HEK293 (cell line): Measurements from ENCODE around the gene PRCP.

ENCODE experiments used
- CTCF ChIA-PET: fragments of 350-600 bp; formaldehyde crosslinking; extraction: SDS; loops from one replicate; lab custom pipeline; 2021; ENCODE audit warnings: antibody characterized with exemption; lab: Yijun Ruan, JAX
- POLR2A ChIA-PET: fragments of 300-600 bp; formaldehyde crosslinking; extraction: SDS; loops from one replicate; lab custom pipeline; 2020; ENCODE audit warnings: antibody characterized with exemption, inconsistent platforms; lab: Yijun Ruan, JAX
- H3K27ac ChIP-seq: fragments of 200-500 bp; sonication (Bioruptor generic); 2 replicates; pipeline ENCODE4 v1.5.1; 2014; ENCODE audit warnings: low read depth, low read length, control low read depth, inconsistent platforms; ENCODE audit errors: extremely low read depth
- H3K36me3 ChIP-seq, 2 experiments: fragments of 200-500 bp in 1 of 2; sonication (Bioruptor generic) in 1 of 2; 1 replicate in 1 of 2; 2 replicates in 1 of 2; pipeline ENCODE4 v1.5.1; 2014 to 2017; ENCODE audit warnings: inconsistent platforms in 2 of 2, low read length in 2 of 2; ENCODE audit not compliant: control insufficient read depth in 2 of 2, insufficient read depth in 1 of 2
- H3K4me1 ChIP-seq: fragments of 200-500 bp; sonication (Bioruptor generic); 2 replicates; pipeline ENCODE4 v1.5.1; 2014; ENCODE audit warnings: mild to moderate bottlenecking, low read length, inconsistent platforms; ENCODE audit not compliant: control insufficient read depth, insufficient read depth
- H3K4me3 ChIP-seq: 2 replicates; pipeline ENCODE4 v1.5.1; 2011; ENCODE audit warnings: low read depth, mild to moderate bottlenecking, control low read depth, low read length, moderate library complexity
- H3K9me3 ChIP-seq: fragments of 200-500 bp; sonication (Bioruptor generic); 2 replicates; pipeline ENCODE4 v1.5.1; 2014; ENCODE audit warnings: low read depth, low read length, inconsistent platforms; ENCODE audit not compliant: control insufficient read depth, insufficient read depth
- GLIS1 ChIP-seq: fragments of 450-650 bp; formaldehyde crosslinking; IDR thresholded peaks from 2 replicates; pipeline ENCODE4 v1.5.1; 2016; ENCODE audit warnings: missing biosample characterization, missing genetic modification characterization
- KLF10 ChIP-seq: fragments of 450-650 bp; IDR thresholded peaks from 2 replicates; pipeline ENCODE4 v1.5.1; 2018; ENCODE audit warnings: missing biosample characterization, mild to moderate bottlenecking, missing genetic modification characterization
- MZF1 ChIP-seq: fragments of 450-650 bp; formaldehyde crosslinking; IDR thresholded peaks from 2 replicates; pipeline ENCODE4 v1.5.1; 2017; ENCODE audit warnings: missing biosample characterization, missing genetic modification characterization, borderline replicate concordance
- SP7 ChIP-seq: fragments of 450-650 bp; formaldehyde crosslinking; IDR thresholded peaks from 2 replicates; pipeline ENCODE4 v1.5.1; 2016; ENCODE audit warnings: missing biosample characterization, missing genetic modification characterization
- ZBTB1 ChIP-seq: fragments of 450-650 bp; formaldehyde crosslinking; IDR thresholded peaks from 2 replicates; pipeline ENCODE4 v1.5.1; 2016; ENCODE audit warnings: missing biosample characterization, missing genetic modification characterization
- ZIC2 ChIP-seq: fragments of 450-650 bp; formaldehyde crosslinking; IDR thresholded peaks from 2 replicates; pipeline ENCODE4 v1.5.1; 2016; ENCODE audit warnings: missing biosample characterization, missing genetic modification characterization
- ZNF24 ChIP-seq: fragments of 450-650 bp; formaldehyde crosslinking; IDR thresholded peaks from 2 replicates; pipeline ENCODE4 v1.5.1; 2016; ENCODE audit warnings: missing biosample characterization, missing genetic modification characterization
- ZNF473 ChIP-seq: fragments of 450-650 bp; formaldehyde crosslinking; IDR thresholded peaks from 2 replicates; pipeline ENCODE4 v1.5.1; 2017; ENCODE audit warnings: missing biosample characterization, missing genetic modification characterization
- ZNF585B ChIP-seq: fragments of 450-650 bp; formaldehyde crosslinking; IDR thresholded peaks from 2 replicates; pipeline ENCODE4 v1.5.1; 2016; ENCODE audit warnings: missing biosample characterization, missing genetic modification characterization
- ZNF645 ChIP-seq: fragments of 450-650 bp; formaldehyde crosslinking; IDR thresholded peaks from 2 replicates; pipeline ENCODE4; 2016; ENCODE audit warnings: missing biosample characterization, missing genetic modification characterization
- ZNF654 ChIP-seq: fragments of 450-650 bp; formaldehyde crosslinking; IDR thresholded peaks from 2 replicates; pipeline ENCODE4 v1.5.1; 2016; ENCODE audit warnings: low read depth, missing biosample characterization, missing genetic modification characterization
- ZNF677 ChIP-seq: fragments of 450-650 bp; IDR thresholded peaks from 2 replicates; pipeline ENCODE4 v1.5.0; 2018; ENCODE audit warnings: missing biosample characterization, mild to moderate bottlenecking, missing genetic modification characterization, moderate library complexity
- ZNF768 ChIP-seq: fragments of 450-650 bp; formaldehyde crosslinking; IDR thresholded peaks from 2 replicates; pipeline ENCODE4 v1.5.1; 2018; ENCODE audit warnings: missing biosample characterization, mild to moderate bottlenecking, missing genetic modification characterization
- ZNF776 ChIP-seq: fragments of 450-650 bp; formaldehyde crosslinking; IDR thresholded peaks from 2 replicates; pipeline ENCODE4 v1.5.0; 2017; ENCODE audit warnings: missing biosample characterization, missing genetic modification characterization, borderline replicate concordance
- ZNF777 ChIP-seq: fragments of 450-650 bp; formaldehyde crosslinking; IDR thresholded peaks from 2 replicates; pipeline ENCODE4 v1.5.1; 2017; ENCODE audit warnings: missing biosample characterization, missing genetic modification characterization, borderline replicate concordance

PRCP gene

GRCh38 chr11:82930734-82931133, 30.5 kb upstream of the PRCP start:
- no peaks in the 10 kb centered on the region for H3K9me3 ChIP-seq
- no peak overlapping the region for H3K4me3 ChIP-seq
- ChIA-PET POLR2A (no interaction called here), CTCF (interaction anchor here (0.6 to 1.1 kb wide), 4 partner anchors 63 to 897 kb away, joined by 3 to 6 read pairs (median 3); no protein-coding TSS in a partner anchor)
- peaks cover 4 to 45% of the 10 kb centered on the region in 2 experiments; a peak in 2 of 3 replicates for H3K36me3 ChIP-seq
- no peaks in the 10 kb centered on the region for H3K4me1 ChIP-seq
- TF ChIP-seq GLIS1 (tag by site-specific recombination) (no peak), ZNF473 (no peak), ZNF776 (tag by site-specific recombination) (no peak), ZNF768 (tag by site-specific recombination) (no peak), MZF1 (tag by site-specific recombination) (no peak), ZNF24 (tag by site-specific recombination) (no peak), ZBTB1 (tag by site-specific recombination) (no peak)
- TF ChIP-seq, all 188 proteins: peak for 0
- no peak overlapping the region for H3K27ac ChIP-seq

DNA sequence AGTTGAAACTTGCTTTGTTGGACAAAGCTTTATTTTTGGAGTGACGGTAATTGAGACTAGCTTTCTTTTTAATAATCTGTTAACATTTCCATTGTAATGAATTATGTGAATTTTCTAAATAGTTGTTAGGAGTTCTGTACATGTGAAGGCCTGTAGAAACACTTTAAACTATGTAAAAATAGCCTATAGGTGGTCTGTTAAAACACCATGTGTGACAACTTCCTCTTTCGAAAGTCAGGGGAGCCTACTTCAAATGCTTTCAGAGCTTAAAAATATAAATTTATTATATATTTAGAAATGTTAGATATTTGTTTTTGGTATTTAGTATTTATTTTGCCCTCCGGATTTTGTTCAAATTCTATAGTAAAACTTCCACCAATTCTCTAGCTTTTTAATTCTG, 30.0 kb upstream of the PRCP start:
- no peak overlapping the region for H3K27ac ChIP-seq
- H3K4me1 ChIP-seq = no peaks in the 10 kb centered on the region
- TF ChIP-seq ZIC2 (tag by site-specific recombination) (no peak), ZNF777 (tag by site-specific recombination) (no peak)
- POLR2A ChIA-PET = no interaction called here
- CTCF ChIA-PET = interaction anchor here (0.9 to 1.2 kb wide), 4 partner anchors 63 to 154 kb away, joined by 3 to 6 read pairs (median 4); no protein-coding TSS in a partner anchor
- H3K9me3 ChIP-seq = no peaks in the 10 kb centered on the region
- H3K4me3 ChIP-seq = no peak overlapping the region
- H3K36me3 ChIP-seq = peaks cover 4 to 44% of the 10 kb centered on the region in 2 experiments; a peak in 2 of 3 replicates

DNA sequence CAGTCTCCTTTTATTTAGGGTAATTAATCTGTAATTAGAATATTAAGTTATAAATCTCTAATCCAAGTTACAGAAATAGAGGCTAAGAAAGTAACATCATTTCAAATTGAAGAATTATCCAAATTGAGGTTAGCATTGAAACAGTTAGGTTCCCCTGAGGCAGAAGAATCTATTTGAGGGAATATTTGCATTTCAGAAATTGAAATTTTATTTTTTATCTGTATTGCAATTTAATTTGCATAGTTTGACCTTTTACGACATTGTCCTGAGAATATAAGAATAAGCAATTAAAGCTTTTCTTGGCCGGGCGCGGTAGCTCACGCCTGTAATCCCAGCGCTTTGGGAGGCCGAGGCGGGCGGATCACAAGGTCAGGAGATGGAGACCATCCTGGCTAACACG, 28.9 kb upstream of the PRCP start:
- ChIA-PET POLR2A (no interaction called here), CTCF (interaction anchor here (0.7 to 1.2 kb wide), 3 partner anchors 62 to 147 kb away, joined by 3 to 6 read pairs (median 6); no protein-coding TSS in a partner anchor)
- Histone ChIP-seq H3K36me3 (peaks cover 4 to 33% of the 10 kb centered on the region in 2 experiments; a peak in 2 of 3 replicates), H3K4me3 (no peak overlapping the region), H3K9me3 (no peaks in the 10 kb centered on the region), H3K4me1 (no peaks in the 10 kb centered on the region), H3K27ac (no peak overlapping the region)
- no peak for TF ChIP-seq ZNF677 (tag by site-specific recombination)
- no peak for TF ChIP-seq ZNF645 (tag by site-specific recombination)
- no peak for TF ChIP-seq KLF10 (tag by site-specific recombination)
- no peak for TF ChIP-seq SP7 (tag by site-specific recombination)

GRCh38 chr11:82927264-82927880, 27.1 kb upstream of the PRCP start:
- H3K4me3 ChIP-seq = no peak overlapping the region
- no peaks in the 10 kb centered on the region for H3K9me3 ChIP-seq
- no peak overlapping the region for H3K27ac ChIP-seq
- CTCF ChIA-PET = interaction anchor here (0.6 to 1.7 kb wide), 15 partner anchors 11 to 879 kb away, joined by 3 to 6 read pairs (median 4); no protein-coding TSS in a partner anchor
- H3K36me3 ChIP-seq = peaks cover 4 to 16% of the 10 kb centered on the region in 2 experiments; a peak in 2 of 3 replicates
- no peaks in the 10 kb centered on the region for H3K4me1 ChIP-seq
- POLR2A ChIA-PET = interaction anchor here (1.0 kb wide), 2 partner anchors 26 to 144 kb away, joined by 3 to 4 read pairs; partner anchors contain the start of genes DDIAS and RAB30
- TF ChIP-seq ZNF654 (tag by site-specific recombination) (peak; percentile 33), ZNF585B (tag by site-specific recombination) (no peak)
